Measurements from ENCODE around the gene SMARCB1. TPM values are rescaled to one million over a fixed set of nuclear protein-coding genes. Genes with fewer than 3 reads are reported as not detected.

Gene SMARCB1
- total RNA-seq, 1 donor from 2014 or later = 147 TPM

DNA sequence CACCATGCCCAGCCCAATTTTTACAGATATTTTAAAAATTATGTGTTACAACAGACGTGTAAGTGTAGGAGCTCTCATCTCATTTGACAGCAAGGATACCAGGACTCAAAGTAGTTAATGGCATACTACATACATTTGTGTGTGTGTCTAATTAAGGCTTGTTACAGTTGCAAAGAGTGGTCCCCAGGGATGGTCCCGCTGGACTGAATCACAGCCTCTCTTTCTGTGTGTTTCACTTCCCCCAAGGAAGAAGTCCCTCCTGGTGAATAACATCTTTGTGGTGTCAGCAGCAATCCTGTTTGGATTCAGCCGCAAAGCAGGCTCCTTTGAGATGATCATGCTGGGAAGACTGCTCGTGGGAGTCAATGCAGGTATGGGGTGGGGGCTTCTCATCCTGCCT lies 88.1 kb downstream of the SMARCB1 start:
- TF ChIP-seq POLR2AphosphoS5 (IDR thresholded peaks at IDR 0.05; ENCODE audit: insufficient read depth in 1 of 2, low read depth in 1 of 2) = no peak
- no peak for TF ChIP-seq POLR2A (IDR thresholded peaks at IDR 0.05)
- TF ChIP-seq, protein P1, sequence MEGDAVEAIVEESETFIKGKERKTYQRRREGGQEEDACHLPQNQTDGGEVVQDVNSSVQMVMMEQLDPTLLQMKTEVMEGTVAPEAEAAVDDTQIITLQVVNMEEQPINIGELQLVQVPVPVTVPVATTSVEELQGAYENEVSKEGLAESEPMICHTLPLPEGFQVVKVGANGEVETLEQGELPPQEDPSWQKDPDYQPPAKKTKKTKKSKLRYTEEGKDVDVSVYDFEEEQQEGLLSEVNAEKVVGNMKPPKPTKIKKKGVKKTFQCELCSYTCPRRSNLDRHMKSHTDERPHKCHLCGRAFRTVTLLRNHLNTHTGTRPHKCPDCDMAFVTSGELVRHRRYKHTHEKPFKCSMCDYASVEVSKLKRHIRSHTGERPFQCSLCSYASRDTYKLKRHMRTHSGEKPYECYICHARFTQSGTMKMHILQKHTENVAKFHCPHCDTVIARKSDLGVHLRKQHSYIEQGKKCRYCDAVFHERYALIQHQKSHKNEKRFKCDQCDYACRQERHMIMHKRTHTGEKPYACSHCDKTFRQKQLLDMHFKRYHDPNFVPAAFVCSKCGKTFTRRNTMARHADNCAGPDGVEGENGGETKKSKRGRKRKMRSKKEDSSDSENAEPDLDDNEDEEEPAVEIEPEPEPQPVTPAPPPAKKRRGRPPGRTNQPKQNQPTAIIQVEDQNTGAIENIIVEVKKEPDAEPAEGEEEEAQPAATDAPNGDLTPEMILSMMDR (IDR thresholded peaks at IDR 0.05) = no peak
- no peak overlapping the region for H3K4me3 ChIP-seq
- no peaks in the 10 kb centered on the region for H3K4me1 ChIP-seq
- H3K36me3 ChIP-seq = no peaks in the 10 kb centered on the region
- no peak overlapping the region for H3K27ac ChIP-seq
- H3K9me3 ChIP-seq = no peaks in the 10 kb centered on the region
- intact Hi-C loops (cut with DNase I) = no loop called here
- no peaks in the 10 kb centered on the region for H3K27me3 ChIP-seq
- DNase-seq (ENCODE audit: extremely low spot score in 2 of 2) = no peak

DNA sequence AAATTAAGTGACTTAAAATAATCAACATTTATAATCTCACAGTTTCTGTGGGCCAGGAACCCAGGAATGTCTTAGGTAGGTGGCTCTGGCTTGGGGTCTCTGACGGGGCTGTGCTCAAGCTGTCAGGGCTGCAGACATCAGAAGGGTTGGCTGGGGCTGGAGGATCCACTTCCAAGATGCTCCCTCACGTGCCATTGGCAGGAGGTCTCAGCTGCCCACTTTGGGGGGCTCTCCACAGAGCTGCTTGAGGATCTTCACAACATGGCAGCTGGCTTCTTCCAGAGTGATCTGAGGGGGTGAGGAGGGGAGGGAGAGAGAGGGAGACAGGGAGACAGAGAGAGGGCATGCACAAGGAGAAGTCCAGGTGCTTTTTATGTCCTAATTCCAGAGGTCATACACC lies 89.0 kb downstream of the SMARCB1 start:
- H3K36me3 ChIP-seq = no peaks in the 10 kb centered on the region
- no peak overlapping the region for H3K27ac ChIP-seq
- no peak for DNase-seq (ENCODE audit: extremely low spot score in 2 of 2)
- no peaks in the 10 kb centered on the region for H3K27me3 ChIP-seq
- H3K4me3 ChIP-seq = no peak overlapping the region
- no peaks in the 10 kb centered on the region for H3K4me1 ChIP-seq
- no peaks in the 10 kb centered on the region for H3K9me3 ChIP-seq
- intact Hi-C loops (cut with DNase I) = no loop called here
- TF ChIP-seq POLR2AphosphoS5 (IDR thresholded peaks at IDR 0.05; ENCODE audit: insufficient read depth in 1 of 2, low read depth in 1 of 2) (no peak), POLR2A (IDR thresholded peaks at IDR 0.05) (no peak)
- TF ChIP-seq, protein P1 (IDR thresholded peaks at IDR 0.05) = no peak

DNA sequence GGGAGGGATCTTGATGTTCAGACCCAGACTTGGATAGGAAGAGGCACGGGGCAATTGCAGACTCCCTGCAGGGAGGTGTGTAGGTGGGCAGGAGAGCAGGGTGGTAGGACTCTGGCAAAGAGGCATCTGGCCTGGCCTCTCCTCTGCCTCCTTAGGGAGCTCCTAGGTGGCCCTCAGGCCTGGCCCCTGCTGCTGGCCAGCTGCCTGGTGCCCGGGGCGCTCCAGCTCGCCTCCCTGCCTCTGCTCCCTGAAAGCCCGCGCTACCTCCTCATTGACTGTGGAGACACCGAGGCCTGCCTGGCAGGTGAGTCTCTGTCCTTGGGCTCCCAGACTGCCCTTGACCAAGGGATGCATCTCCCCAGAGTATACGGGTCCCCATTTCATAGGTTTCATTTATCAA lies 90.8 kb downstream of the SMARCB1 start:
- H3K4me1 ChIP-seq = no peaks in the 10 kb centered on the region
- TF ChIP-seq POLR2AphosphoS5 (IDR thresholded peaks at IDR 0.05; ENCODE audit: insufficient read depth in 1 of 2, low read depth in 1 of 2) (no peak), POLR2A (IDR thresholded peaks at IDR 0.05) (no peak)
- TF ChIP-seq, protein P1 (IDR thresholded peaks at IDR 0.05) = no peak
- no peaks in the 10 kb centered on the region for H3K9me3 ChIP-seq
- H3K4me3 ChIP-seq = no peak overlapping the region
- no peaks in the 10 kb centered on the region for H3K36me3 ChIP-seq
- no peak for DNase-seq (ENCODE audit: extremely low spot score in 2 of 2)
- H3K27me3 ChIP-seq = no peaks in the 10 kb centered on the region
- intact Hi-C loops (cut with DNase I) = no loop called here
- H3K27ac ChIP-seq = no peak overlapping the region

DNA sequence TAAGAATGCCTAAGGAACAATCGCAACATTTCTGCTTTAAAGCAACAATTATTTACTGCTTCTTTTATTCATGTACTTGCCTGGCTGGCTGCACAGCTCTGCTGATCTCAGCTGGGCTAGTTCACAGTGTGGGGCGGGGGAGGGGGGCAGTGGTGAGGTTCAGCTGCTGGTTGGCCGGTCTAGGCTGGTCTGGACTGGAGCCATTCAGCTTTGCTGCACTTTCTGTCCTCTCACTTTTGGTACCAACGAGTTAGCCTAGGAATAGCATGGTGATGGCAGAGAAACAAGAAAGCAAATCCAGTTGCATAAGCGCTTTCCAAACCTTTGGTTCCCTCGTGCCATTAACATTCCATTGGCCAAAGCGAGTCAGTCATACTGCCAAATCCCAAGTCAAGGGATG lies 91.5 kb downstream of the SMARCB1 start:
- intact Hi-C loops (cut with DNase I) = no loop called here

DNA sequence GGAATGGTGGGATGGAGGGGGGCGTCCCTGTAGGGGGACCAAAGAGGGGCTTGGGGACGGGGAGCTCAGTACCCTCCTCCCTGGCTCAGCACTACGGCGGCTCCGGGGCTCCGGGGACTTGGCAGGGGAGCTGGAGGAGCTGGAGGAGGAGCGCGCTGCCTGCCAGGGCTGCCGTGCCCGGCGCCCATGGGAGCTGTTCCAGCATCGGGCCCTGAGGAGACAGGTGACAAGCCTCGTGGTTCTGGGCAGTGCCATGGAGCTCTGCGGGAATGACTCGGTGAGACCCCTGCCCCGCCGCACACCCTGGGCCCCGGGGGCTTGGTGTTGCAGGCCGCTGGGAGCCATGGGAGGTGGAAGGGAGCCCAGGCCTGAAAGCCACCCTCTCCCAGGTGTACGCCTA lies 95.6 kb downstream of the SMARCB1 start:
- no peak overlapping the region for H3K4me3 ChIP-seq
- no peaks in the 10 kb centered on the region for H3K9me3 ChIP-seq
- DNase-seq (ENCODE audit: extremely low spot score in 2 of 2) = no peak
- intact Hi-C loops (cut with DNase I) = no loop called here
- H3K4me1 ChIP-seq = no peaks in the 10 kb centered on the region
- no peaks in the 10 kb centered on the region for H3K36me3 ChIP-seq
- no peaks in the 10 kb centered on the region for H3K27me3 ChIP-seq
- TF ChIP-seq, protein P1 (IDR thresholded peaks at IDR 0.05) = no peak
- TF ChIP-seq POLR2AphosphoS5 (IDR thresholded peaks at IDR 0.05; ENCODE audit: insufficient read depth in 1 of 2, low read depth in 1 of 2) (no peak), POLR2A (IDR thresholded peaks at IDR 0.05) (no peak)
- H3K27ac ChIP-seq = no peak overlapping the region

More for the DNA sequence above, 91.5 kb downstream of the SMARCB1 start:
- Histone ChIP-seq H3K4me1 (no peaks in the 10 kb centered on the region), H3K9me3 (no peaks in the 10 kb centered on the region), H3K4me3 (no peak overlapping the region), H3K27me3 (no peaks in the 10 kb centered on the region), H3K36me3 (no peaks in the 10 kb centered on the region), H3K27ac (no peak overlapping the region)
- no peak for TF ChIP-seq POLR2AphosphoS5 (IDR thresholded peaks at IDR 0.05; ENCODE audit: insufficient read depth in 1 of 2, low read depth in 1 of 2)
- TF ChIP-seq, protein P1 (IDR thresholded peaks at IDR 0.05) = no peak
- no peak for TF ChIP-seq POLR2A (IDR thresholded peaks at IDR 0.05)
- DNase-seq (ENCODE audit: extremely low spot score in 2 of 2) = no peak
